ENCODE results near the gene OR10H5.
A peak's percentile ranks its signal among the peaks of the same experiment; 100 is the strongest.
"Not testable (repeated sequence)": the region's sequence is repeated elsewhere in the genome, so short reads cannot be mapped to it uniquely, and the experiment has no call there.

Gene OR10H5

GRCh38 chr19:15787611-15788155, at the start of gene OR10H5:
Gene OR10H5, plus strand, starts transcription at chr19:15787661. Its CDS starts 6,388 bp downstream, at chr19:15794049.
- no peak for ATAC-seq

GRCh38 chr19:15737722-15738121, 49.7 kb upstream of the OR10H5 start, which contains the start of gene OR10H3:
Gene OR10H3, plus strand, starts transcription at chr19:15737985. Its CDS starts 3,408 bp downstream, at chr19:15741393.
- ATAC-seq, result no peak
- no peaks in the 10 kb centered on the region for H3K4me1 Mint-ChIP-seq
- peaks cover 14 to 19% of the 10 kb centered on the region in 2 donors for H3K9me3 Mint-ChIP-seq
- no peak within 1 kb of the TSS for H3K27ac Mint-ChIP-seq
- DNase-seq, result no peak
- H3K4me3 Mint-ChIP-seq, result no peak within 1 kb of the TSS
- H3K27me3 Mint-ChIP-seq, result peaks cover 8% of the 10 kb centered on the region

More at GRCh38 chr19:15787611-15788155, at the start of gene OR10H5:
- Mint-ChIP-seq H3K4me3 (no peak within 1 kb of the TSS), H3K4me1 (no peaks in the 10 kb centered on the region), H3K27me3 (peaks cover 30% of the 10 kb centered on the region), H3K27ac (no peak within 1 kb of the TSS), H3K9me3 (no peaks in the 10 kb centered on the region)
- no peak for DNase-seq

- Mint-ChIP-seq H3K4me1 (no peaks in the 10 kb centered on the region), H3K4me3 (no peak overlapping the region), H3K27ac (no peak overlapping the region), H3K9me3 (peaks cover 14 to 19% of the 10 kb centered on the region in 2 donors), H3K27me3 (peaks cover 13% of the 10 kb centered on the region)
- DNase-seq, result no peak
- ATAC-seq, result no peak
Measured at GRCh38 chr19:15740785-15741184, 46.7 kb upstream of the OR10H5 start.

- Mint-ChIP-seq H3K4me1 (no peaks in the 10 kb centered on the region), H3K27ac (no peak overlapping the region), H3K27me3 (peaks cover 40% of the 10 kb centered on the region), H3K4me3 (no peak overlapping the region), H3K9me3 (no peaks in the 10 kb centered on the region)
- DNase-seq (no peak), ATAC-seq (no peak)
Measured at GRCh38 chr19:15748239-15748638, 39.2 kb upstream of the OR10H5 start.

- Mint-ChIP-seq H3K27me3 (peaks cover 82% of the 10 kb centered on the region), H3K4me1 (peaks cover 10% of the 10 kb centered on the region), H3K4me3 (no peak overlapping the region), H3K9me3 (no peaks in the 10 kb centered on the region), H3K27ac (no peak overlapping the region)
- ATAC-seq, result no peak
- DNase-seq, result no peak
Measured at GRCh38 chr19:15758379-15758778, 29.1 kb upstream of the OR10H5 start.

- Mint-ChIP-seq H3K4me1 (peaks cover 10% of the 10 kb centered on the region), H3K27ac (no peak overlapping the region), H3K9me3 (no peaks in the 10 kb centered on the region), H3K4me3 (peak overlapping the region; percentile 32 to 70), H3K27me3 (peaks cover 66% of the 10 kb centered on the region)
- ATAC-seq (no peak), DNase-seq (no peak)
Measured at GRCh38 chr19:15759962-15760565, 27.4 kb upstream of the OR10H5 start.

- Mint-ChIP-seq H3K27me3 (peaks cover 21% of the 10 kb centered on the region), H3K4me3 (no peak overlapping the region), H3K27ac (no peak overlapping the region), H3K9me3 (peaks cover 0 to 5% of the 10 kb centered on the region in 2 donors), H3K4me1 (no peaks in the 10 kb centered on the region)
- DNase-seq, result no peak
- ATAC-seq, result no peak
Measured at GRCh38 chr19:15769586-15769985, 17.9 kb upstream of the OR10H5 start.

- not testable (repeated sequence) for H3K4me3 Mint-ChIP-seq, DNase-seq, H3K9me3 Mint-ChIP-seq, H3K27ac Mint-ChIP-seq, ATAC-seq, H3K4me1 Mint-ChIP-seq
- H3K27me3 Mint-ChIP-seq, result peaks cover 34% of the 10 kb centered on the region
Measured at GRCh38 chr19:15774159-15774558, 13.3 kb upstream of the OR10H5 start.

- no peak for DNase-seq
- Mint-ChIP-seq H3K4me3 (no peak overlapping the region), H3K27me3 (peaks cover 34% of the 10 kb centered on the region), H3K9me3 (peaks cover 0 to 5% of the 10 kb centered on the region in 2 donors), H3K27ac (no peak overlapping the region), H3K4me1 (no peaks in the 10 kb centered on the region)
- ATAC-seq, result no peak
Measured at GRCh38 chr19:15775249-15775648, 12.2 kb upstream of the OR10H5 start.

- ATAC-seq (no peak), DNase-seq (no peak)
- Mint-ChIP-seq H3K9me3 (peaks cover 0 to 4% of the 10 kb centered on the region in 2 donors), H3K27me3 (peaks cover 33% of the 10 kb centered on the region), H3K4me1 (peaks cover 6% of the 10 kb centered on the region), H3K27ac (peak overlapping the region in 1 of 2 donors; percentile 22), H3K4me3 (no peak overlapping the region)
Measured at GRCh38 chr19:15776264-15776663, 11.2 kb upstream of the OR10H5 start.

- DNase-seq (no peak), ATAC-seq (no peak)
- Mint-ChIP-seq H3K4me3 (no peak overlapping the region), H3K27me3 (peaks cover 24% of the 10 kb centered on the region), H3K9me3 (no peaks in the 10 kb centered on the region), H3K4me1 (peaks cover 6% of the 10 kb centered on the region), H3K27ac (no peak overlapping the region)
Measured at GRCh38 chr19:15776991-15777970, 10.2 kb upstream of the OR10H5 start.

- H3K27me3 Mint-ChIP-seq, result peaks cover 24% of the 10 kb centered on the region
- H3K4me1 Mint-ChIP-seq, result peaks cover 6% of the 10 kb centered on the region
- H3K9me3 Mint-ChIP-seq, result no peaks in the 10 kb centered on the region
- DNase-seq (no peak), ATAC-seq (no peak)
- no peak overlapping the region for H3K27ac Mint-ChIP-seq
- no peak overlapping the region for H3K4me3 Mint-ChIP-seq
Measured at GRCh38 chr19:15779756-15780476, 7.5 kb upstream of the OR10H5 start.

GRCh38 chr19:15780610-15781418, 6.6 kb upstream of the OR10H5 start:
- Mint-ChIP-seq H3K27me3 (peaks cover 18% of the 10 kb centered on the region), H3K4me1 (peaks cover 6% of the 10 kb centered on the region), H3K9me3 (no peaks in the 10 kb centered on the region), H3K4me3 (no peak overlapping the region), H3K27ac (no peak overlapping the region)
- DNase-seq (no peak), ATAC-seq (peak; percentile 42)

- DNase-seq (no peak), ATAC-seq (no peak)
- H3K4me1 Mint-ChIP-seq, result peaks cover 6% of the 10 kb centered on the region
- H3K27me3 Mint-ChIP-seq, result peaks cover 10% of the 10 kb centered on the region
- H3K27ac Mint-ChIP-seq, result no peak overlapping the region
- no peaks in the 10 kb centered on the region for H3K9me3 Mint-ChIP-seq
- H3K4me3 Mint-ChIP-seq, result no peak overlapping the region
Measured at GRCh38 chr19:15781661-15782060, 5.8 kb upstream of the OR10H5 start.
